HepG2 (cell line): ENCODE measurements around the gene ZMIZ1. TPM values are rescaled to one million over a fixed set of nuclear protein-coding genes. Genes with fewer than 3 reads are reported as not detected.

Experiments used
- ELF3 ChIP-seq: IDR thresholded peaks from 2 replicates; pipeline ENCODE4 v1.6.1; 2016; ENCODE audit warnings: missing genetic modification reagents, missing compliant biosample characterization
- EZH2 ChIP-seq: conservative IDR thresholded peaks from 2 replicates; pipeline ENCODE4 v1.6.1; 2012; ENCODE audit warnings: mild to moderate bottlenecking, low read depth, low read length, moderate library complexity
- FOSL1 ChIP-seq: sonication (generic); formaldehyde crosslinking; IDR thresholded peaks from 2 replicates; pipeline ENCODE4 v1.9.0; 2021; ENCODE audit warnings: missing genetic modification reagents, borderline replicate concordance
- GTF3A ChIP-seq: sonication (generic); formaldehyde crosslinking; conservative IDR thresholded peaks from 2 replicates; pipeline ENCODE4 v1.4.0; 2020; ENCODE audit warnings: mild to moderate bottlenecking, missing genetic modification reagents
- POLR2G ChIP-seq: fragments of 200-400 bp; formaldehyde crosslinking; IDR thresholded peaks from 2 replicates; pipeline ENCODE4 v1.6.1; 2018; ENCODE audit warnings: mild to moderate bottlenecking, low read depth, low read length, moderate library complexity
- YY1 ChIP-seq: IDR thresholded peaks from 2 replicates; pipeline ENCODE4 v1.6.1; 2011; ENCODE audit warnings: low read length, low read depth, moderate library complexity, mild to moderate bottlenecking; ENCODE audit not compliant: insufficient read depth, insufficient replicate concordance
- ZNF724P ChIP-seq: sonication (generic); formaldehyde crosslinking; IDR thresholded peaks from 2 replicates; pipeline ENCODE4 v1.8.0; 2022; ENCODE audit warnings: missing genetic modification reagents, borderline replicate concordance
- polyA plus RNA-seq, 8 experiments: library from polyadenylated mRNA; depleted of rRNA in 3 of 8; stranded (reverse) in 7 of 8; unstranded in 1 of 8; fragments of >200 nt; fragmentation: Illumina TruSeq in 4 of 8; extraction: Trizol in 4 of 8; gene quantifications; 2 replicates each; pipeline versions ENCODE4 v1.2.1 to v1.2.3, GENCODE V29; 2011 to 2016; ENCODE audit warnings: low read depth in 4 of 8, missing spikeins in 1 of 8, mixed read lengths in 1 of 8; ENCODE audit not compliant: insufficient read depth in 1 of 8
- total RNA-seq, 5 experiments: library from RNA; depleted of rRNA; stranded (reverse); fragments of >200 nt; fragmentation: Illumina TruSeq; extraction: Trizol; gene quantifications; 2 replicates each; pipeline ENCODE4 v1.2.3, GENCODE V29; 2016; ENCODE audit warnings: low read depth in 1 of 5
- TF ChIP-seq, protein P1 (sequence below): sonication (generic); formaldehyde crosslinking; IDR thresholded peaks from 2 replicates; pipeline ENCODE4 v1.4.0; 2020; ENCODE audit warnings: missing genetic modification reagents, borderline replicate concordance
- TF ChIP-seq, protein P2 (sequence below): sonication (generic); formaldehyde crosslinking; conservative IDR thresholded peaks from 2 replicates; pipeline ENCODE4 v1.4.0; 2020; ENCODE audit warnings: missing genetic modification reagents
- TF ChIP-seq, protein P3 (sequence below): sonication (generic); formaldehyde crosslinking; IDR thresholded peaks from 2 replicates; pipeline ENCODE4 v1.5.0; 2020; ENCODE audit warnings: mild to moderate bottlenecking, missing genetic modification reagents, borderline replicate concordance
- TF ChIP-seq, protein P4 (sequence below): sonication (generic); formaldehyde crosslinking; IDR thresholded peaks from one replicate; pipeline ENCODE4 v1.5.1; 2020; ENCODE audit warnings: mild to moderate bottlenecking, missing genetic modification reagents; ENCODE audit errors: not compliant biosample characterization

Gene ZMIZ1
- total and polyA plus RNA-seq, 2 of the 13 experiments (the other 11 are each of a cell fraction or from before 2014, with no cell fraction given): 5.3 to 10.2 TPM

DNA sequence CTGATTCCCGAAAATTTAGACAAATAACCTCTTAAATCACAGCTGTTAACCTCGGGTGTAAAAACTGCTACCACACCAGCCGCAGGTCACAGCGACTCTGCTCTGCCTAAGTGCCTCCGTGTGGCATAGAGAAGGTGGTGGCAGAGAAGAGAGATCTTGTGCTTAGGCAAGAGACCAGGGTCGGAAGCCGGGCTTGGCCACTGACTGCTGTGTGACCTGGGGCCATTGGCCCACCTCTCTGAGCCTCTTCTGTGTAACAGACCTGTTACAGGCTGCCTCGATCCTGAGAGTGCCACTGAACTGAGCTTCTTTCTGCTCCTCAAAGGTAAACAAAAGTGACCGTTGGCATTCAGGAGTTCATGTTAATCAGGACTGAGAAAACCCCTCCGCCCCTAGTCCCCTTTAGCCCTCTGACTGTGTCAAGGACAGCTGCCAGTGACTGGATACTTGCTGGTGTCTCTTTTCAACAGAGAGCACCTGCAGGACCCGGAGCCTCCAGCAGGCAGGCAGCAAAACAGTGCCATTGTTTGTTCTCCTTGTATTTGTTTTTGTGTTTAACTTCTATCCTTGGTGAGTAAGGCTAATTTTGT lies 36.5 kb downstream of the ZMIZ1 start (continued):
- no peak for TF ChIP-seq YY1
- TF ChIP-seq ELF3: no peak
- TF ChIP-seq ZNF724P (CRISPR knock-in tag): no peak
- no peak for TF ChIP-seq POLR2G
- no peak for TF ChIP-seq EZH2
- TF ChIP-seq, protein P1, sequence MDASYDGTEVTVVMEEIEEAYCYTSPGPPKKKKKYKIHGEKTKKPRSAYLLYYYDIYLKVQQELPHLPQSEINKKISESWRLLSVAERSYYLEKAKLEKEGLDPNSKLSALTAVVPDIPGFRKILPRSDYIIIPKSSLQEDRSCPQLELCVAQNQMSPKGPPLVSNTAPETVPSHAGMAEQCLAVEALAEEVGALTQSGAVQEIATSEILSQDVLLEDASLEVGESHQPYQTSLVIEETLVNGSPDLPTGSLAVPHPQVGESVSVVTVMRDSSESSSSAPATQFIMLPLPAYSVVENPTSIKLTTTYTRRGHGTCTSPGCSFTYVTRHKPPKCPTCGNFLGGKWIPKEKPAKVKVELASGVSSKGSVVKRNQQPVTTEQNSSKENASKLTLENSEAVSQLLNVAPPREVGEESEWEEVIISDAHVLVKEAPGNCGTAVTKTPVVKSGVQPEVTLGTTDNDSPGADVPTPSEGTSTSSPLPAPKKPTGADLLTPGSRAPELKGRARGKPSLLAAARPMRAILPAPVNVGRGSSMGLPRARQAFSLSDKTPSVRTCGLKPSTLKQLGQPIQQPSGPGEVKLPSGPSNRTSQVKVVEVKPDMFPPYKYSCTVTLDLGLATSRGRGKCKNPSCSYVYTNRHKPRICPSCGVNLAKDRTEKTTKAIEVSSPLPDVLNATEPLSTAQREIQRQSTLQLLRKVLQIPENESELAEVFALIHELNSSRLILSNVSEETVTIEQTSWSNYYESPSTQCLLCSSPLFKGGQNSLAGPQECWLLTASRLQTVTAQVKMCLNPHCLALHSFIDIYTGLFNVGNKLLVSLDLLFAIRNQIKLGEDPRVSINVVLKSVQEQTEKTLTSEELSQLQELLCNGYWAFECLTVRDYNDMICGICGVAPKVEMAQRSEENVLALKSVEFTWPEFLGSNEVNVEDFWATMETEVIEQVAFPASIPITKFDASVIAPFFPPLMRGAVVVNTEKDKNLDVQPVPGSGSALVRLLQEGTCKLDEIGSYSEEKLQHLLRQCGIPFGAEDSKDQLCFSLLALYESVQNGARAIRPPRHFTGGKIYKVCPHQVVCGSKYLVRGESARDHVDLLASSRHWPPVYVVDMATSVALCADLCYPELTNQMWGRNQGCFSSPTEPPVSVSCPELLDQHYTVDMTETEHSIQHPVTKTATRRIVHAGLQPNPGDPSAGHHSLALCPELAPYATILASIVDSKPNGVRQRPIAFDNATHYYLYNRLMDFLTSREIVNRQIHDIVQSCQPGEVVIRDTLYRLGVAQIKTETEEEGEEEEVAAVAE (CRISPR knock-in tag): no peak
- TF ChIP-seq, protein P2, sequence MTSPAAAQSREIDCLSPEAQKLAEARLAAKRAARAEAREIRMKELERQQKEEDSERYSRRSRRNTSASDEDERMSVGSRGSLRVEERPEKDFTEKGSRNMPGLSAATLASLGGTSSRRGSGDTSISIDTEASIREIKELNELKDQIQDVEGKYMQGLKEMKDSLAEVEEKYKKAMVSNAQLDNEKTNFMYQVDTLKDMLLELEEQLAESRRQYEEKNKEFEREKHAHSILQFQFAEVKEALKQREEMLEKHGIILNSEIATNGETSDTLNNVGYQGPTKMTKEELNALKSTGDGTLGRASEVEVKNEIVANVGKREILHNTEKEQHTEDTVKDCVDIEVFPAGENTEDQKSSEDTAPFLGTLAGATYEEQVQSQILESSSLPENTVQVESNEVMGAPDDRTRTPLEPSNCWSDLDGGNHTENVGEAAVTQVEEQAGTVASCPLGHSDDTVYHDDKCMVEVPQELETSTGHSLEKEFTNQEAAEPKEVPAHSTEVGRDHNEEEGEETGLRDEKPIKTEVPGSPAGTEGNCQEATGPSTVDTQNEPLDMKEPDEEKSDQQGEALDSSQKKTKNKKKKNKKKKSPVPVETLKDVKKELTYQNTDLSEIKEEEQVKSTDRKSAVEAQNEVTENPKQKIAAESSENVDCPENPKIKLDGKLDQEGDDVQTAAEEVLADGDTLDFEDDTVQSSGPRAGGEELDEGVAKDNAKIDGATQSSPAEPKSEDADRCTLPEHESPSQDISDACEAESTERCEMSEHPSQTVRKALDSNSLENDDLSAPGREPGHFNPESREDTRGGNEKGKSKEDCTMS: no peak
- TF ChIP-seq FOSL1: no peak
- TF ChIP-seq, protein P3, sequence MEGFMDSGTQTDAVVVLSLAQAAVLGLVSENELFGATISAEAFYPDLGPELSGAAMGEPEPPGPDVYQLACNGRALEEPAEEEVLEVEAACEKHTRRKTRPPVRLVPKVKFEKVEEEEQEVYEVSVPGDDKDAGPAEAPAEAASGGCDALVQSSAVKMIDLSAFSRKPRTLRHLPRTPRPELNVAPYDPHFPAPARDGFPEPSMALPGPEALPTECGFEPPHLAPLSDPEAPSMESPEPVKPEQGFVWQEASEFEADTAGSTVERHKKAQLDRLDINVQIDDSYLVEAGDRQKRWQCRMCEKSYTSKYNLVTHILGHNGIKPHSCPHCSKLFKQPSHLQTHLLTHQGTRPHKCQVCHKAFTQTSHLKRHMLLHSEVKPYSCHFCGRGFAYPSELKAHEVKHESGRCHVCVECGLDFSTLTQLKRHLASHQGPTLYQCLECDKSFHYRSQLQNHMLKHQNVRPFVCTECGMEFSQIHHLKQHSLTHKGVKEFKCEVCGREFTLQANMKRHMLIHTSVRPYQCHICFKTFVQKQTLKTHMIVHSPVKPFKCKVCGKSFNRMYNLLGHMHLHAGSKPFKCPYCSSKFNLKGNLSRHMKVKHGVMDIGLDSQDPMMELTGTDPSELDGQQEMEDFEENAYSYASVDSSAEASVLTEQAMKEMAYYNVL (CRISPR knock-in tag): no peak
- TF ChIP-seq, protein P4, sequence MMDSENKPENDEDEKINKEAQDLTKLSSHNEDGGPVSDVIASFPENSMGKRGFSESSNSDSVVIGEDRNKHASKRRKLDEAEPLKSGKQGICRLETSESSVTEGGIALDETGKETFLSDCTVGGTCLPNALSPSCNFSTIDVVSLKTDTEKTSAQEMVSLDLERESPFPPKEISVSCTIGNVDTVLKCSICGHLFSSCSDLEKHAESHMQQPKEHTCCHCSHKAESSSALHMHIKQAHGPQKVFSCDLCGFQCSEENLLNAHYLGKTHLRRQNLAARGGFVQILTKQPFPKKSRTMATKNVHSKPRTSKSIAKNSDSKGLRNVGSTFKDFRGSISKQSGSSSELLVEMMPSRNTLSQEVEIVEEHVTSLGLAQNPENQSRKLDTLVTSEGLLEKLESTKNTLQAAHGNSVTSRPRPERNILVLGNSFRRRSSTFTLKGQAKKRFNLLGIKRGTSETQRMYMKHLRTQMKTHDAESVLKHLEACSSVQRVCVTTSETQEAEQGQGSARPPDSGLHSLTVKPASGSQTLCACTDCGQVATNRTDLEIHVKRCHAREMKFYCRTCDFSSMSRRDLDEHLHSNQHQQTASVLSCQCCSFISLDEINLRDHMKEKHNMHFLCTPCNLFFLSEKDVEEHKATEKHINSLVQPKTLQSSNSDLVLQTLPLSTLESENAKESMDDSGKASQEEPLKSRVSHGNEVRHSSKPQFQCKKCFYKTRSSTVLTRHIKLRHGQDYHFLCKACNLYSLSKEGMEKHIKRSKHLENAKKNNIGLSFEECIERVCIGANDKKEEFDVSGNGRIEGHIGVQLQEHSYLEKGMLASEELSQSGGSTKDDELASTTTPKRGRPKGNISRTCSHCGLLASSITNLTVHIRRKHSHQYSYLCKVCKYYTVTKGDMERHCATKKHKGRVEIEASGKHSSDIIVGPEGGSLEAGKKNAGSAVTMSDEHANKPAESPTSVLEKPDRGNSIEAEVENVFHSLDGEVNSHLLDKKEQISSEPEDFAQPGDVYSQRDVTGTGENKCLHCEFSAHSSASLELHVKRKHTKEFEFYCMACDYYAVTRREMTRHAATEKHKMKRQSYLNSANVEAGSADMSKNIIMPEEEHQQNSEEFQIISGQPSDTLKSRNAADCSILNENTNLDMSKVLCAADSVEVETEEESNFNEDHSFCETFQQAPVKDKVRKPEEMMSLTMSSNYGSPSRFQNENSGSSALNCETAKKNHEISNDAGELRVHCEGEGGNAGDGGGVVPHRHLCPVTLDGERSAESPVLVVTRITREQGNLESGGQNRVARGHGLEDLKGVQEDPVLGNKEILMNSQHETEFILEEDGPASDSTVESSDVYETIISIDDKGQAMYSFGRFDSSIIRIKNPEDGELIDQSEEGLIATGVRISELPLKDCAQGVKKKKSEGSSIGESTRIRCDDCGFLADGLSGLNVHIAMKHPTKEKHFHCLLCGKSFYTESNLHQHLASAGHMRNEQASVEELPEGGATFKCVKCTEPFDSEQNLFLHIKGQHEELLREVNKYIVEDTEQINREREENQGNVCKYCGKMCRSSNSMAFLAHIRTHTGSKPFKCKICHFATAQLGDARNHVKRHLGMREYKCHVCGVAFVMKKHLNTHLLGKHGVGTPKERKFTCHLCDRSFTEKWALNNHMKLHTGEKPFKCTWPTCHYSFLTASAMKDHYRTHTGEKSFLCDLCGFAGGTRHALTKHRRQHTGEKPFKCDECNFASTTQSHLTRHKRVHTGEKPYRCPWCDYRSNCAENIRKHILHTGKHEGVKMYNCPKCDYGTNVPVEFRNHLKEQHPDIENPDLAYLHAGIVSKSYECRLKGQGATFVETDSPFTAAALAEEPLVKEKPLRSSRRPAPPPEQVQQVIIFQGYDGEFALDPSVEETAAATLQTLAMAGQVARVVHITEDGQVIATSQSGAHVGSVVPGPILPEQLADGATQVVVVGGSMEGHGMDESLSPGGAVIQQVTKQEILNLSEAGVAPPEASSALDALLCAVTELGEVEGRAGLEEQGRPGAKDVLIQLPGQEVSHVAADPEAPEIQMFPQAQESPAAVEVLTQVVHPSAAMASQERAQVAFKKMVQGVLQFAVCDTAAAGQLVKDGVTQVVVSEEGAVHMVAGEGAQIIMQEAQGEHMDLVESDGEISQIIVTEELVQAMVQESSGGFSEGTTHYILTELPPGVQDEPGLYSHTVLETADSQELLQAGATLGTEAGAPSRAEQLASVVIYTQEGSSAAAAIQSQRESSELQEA: no peak
- no peak for TF ChIP-seq GTF3A
